ENCODE results near the gene IGFBP4. TPM values are rescaled to one million over a fixed set of nuclear protein-coding genes. Genes with fewer than 3 reads are reported as not detected.

Gene IGFBP4
- total and polyA plus RNA-seq, 2 donors (not counting 1 experiment from before 2014, with no cell fraction given) = 4.6 to 31.3 TPM

- Histone ChIP-seq H3K79me2 (ENCODE audit: control insufficient read depth, insufficient read depth, low read length) (peaks cover 10% of the 10 kb centered on the region), H3K9ac (ENCODE audit: low read length) (no peak overlapping the region), H3K36me3 (replicated peaks in 1 of 2; ENCODE audit: control extremely low read depth in 1 of 2, control insufficient read depth in 1 of 2, extremely low read depth in 1 of 2, insufficient read depth in 2 of 2, low read length in 1 of 2) (peaks cover 0 to 8% of the 10 kb centered on the region in 2 experiments), H2AFZ (ENCODE audit: insufficient read depth, low read depth, low read length, poor library complexity, severe bottlenecking) (no peak overlapping the region), H3K27me3 (replicated peaks in 1 of 4; ENCODE audit: control extremely low read depth in 1 of 4, control insufficient read depth in 3 of 4, insufficient read depth in 4 of 4, low read length in 3 of 4) (no peaks in the 10 kb centered on the region), H4K20me1 (ENCODE audit: control insufficient read depth, insufficient read depth, low read length, poor library complexity, severe bottlenecking) (peaks cover 5% of the 10 kb centered on the region), H3K27ac (ENCODE audit: low read length in 2 of 2) (no peak overlapping the region), H3K4me1 (ENCODE audit: control insufficient read depth in 2 of 2, insufficient read depth in 2 of 2, low read length in 2 of 2) (peaks cover 0 to 6% of the 10 kb centered on the region in 2 donors), H3K9me3 (ENCODE audit: control extremely low read depth in 1 of 3, control insufficient read depth in 2 of 3, insufficient read depth in 1 of 3, low read length in 2 of 3) (no peaks in the 10 kb centered on the region), H3K4me2 (replicated peaks; ENCODE audit: low read depth, low read length, poor library complexity, severe bottlenecking) (no peak overlapping the region), H3K4me3 (ENCODE audit: control extremely low read depth in 1 of 5, extremely low read depth in 1 of 5, insufficient read depth in 1 of 5, low read depth in 2 of 5, low read length in 4 of 5) (no peak overlapping the region)
- intact Hi-C loops (cut with micrococcal nuclease) = no loop called here
- peaks cover 7% of the 10 kb centered on the region for H3K4me1 Mint-ChIP-seq
- ATAC-seq (ENCODE audit: low read depth) = no peak
- no peaks in the 10 kb centered on the region for H3K9me3 Mint-ChIP-seq (ENCODE audit: insufficient read depth)
- no peak for DNase-seq
- no peak overlapping the region for H3K27ac Mint-ChIP-seq
- CTCF ChIA-PET = interaction anchor here (4.5 kb wide), 1 partner anchor 15 kb away, joined by 15 read pairs; no protein-coding TSS in a partner anchor
- H3K27me3 Mint-ChIP-seq = no peaks in the 10 kb centered on the region
- TF ChIP-seq EZH2 (IDR thresholded peaks at IDR 0.05; ENCODE audit: borderline replicate concordance, insufficient read depth, low read depth, low read length, poor library complexity, severe bottlenecking) (no peak), CTCF (IDR thresholded peaks at IDR 0.05) (no peak)
- no peak overlapping the region for H3K4me3 Mint-ChIP-seq
- POLR2A ChIA-PET = no interaction called here
- 98% methylated on average over 10 of the region's 15 CpGs for WGBS (ENCODE audit: insufficient coverage)
These were observed 9.7 kb downstream of the IGFBP4 start for GRCh38 chr17:40452921-40453378.

GRCh38 chr17:40453881-40454612, 10.8 kb downstream of the IGFBP4 start:
- H3K27me3 Mint-ChIP-seq = no peaks in the 10 kb centered on the region
- Histone ChIP-seq H3K4me3 (ENCODE audit: control extremely low read depth in 1 of 5, extremely low read depth in 1 of 5, insufficient read depth in 1 of 5, low read depth in 2 of 5, low read length in 4 of 5) (no peak overlapping the region), H3K36me3 (replicated peaks in 1 of 2; ENCODE audit: control extremely low read depth in 1 of 2, control insufficient read depth in 1 of 2, extremely low read depth in 1 of 2, insufficient read depth in 2 of 2, low read length in 1 of 2) (peaks cover 0 to 8% of the 10 kb centered on the region in 2 experiments), H3K9me3 (ENCODE audit: control extremely low read depth in 1 of 3, control insufficient read depth in 2 of 3, insufficient read depth in 1 of 3, low read length in 2 of 3) (no peaks in the 10 kb centered on the region), H3K4me1 (ENCODE audit: control insufficient read depth in 2 of 2, insufficient read depth in 2 of 2, low read length in 2 of 2) (no peaks in the 10 kb centered on the region), H3K79me2 (ENCODE audit: control insufficient read depth, insufficient read depth, low read length) (peaks cover 3% of the 10 kb centered on the region), H3K27me3 (replicated peaks in 1 of 4; ENCODE audit: control extremely low read depth in 1 of 4, control insufficient read depth in 3 of 4, insufficient read depth in 4 of 4, low read length in 3 of 4) (no peaks in the 10 kb centered on the region), H3K4me2 (replicated peaks; ENCODE audit: low read depth, low read length, poor library complexity, severe bottlenecking) (no peak overlapping the region), H3K9ac (ENCODE audit: low read length) (no peak overlapping the region), H2AFZ (ENCODE audit: insufficient read depth, low read depth, low read length, poor library complexity, severe bottlenecking) (no peak overlapping the region), H3K27ac (ENCODE audit: low read length in 2 of 2) (no peak overlapping the region), H4K20me1 (ENCODE audit: control insufficient read depth, insufficient read depth, low read length, poor library complexity, severe bottlenecking) (peaks cover 5% of the 10 kb centered on the region)
- H3K4me1 Mint-ChIP-seq = no peaks in the 10 kb centered on the region
- no peak for DNase-seq
- TF ChIP-seq CTCF (IDR thresholded peaks at IDR 0.05) = no peak
- no peak for TF ChIP-seq EZH2 (IDR thresholded peaks at IDR 0.05; ENCODE audit: borderline replicate concordance, insufficient read depth, low read depth, low read length, poor library complexity, severe bottlenecking)
- H3K27ac Mint-ChIP-seq = no peak overlapping the region
- CTCF ChIA-PET = interaction anchor here (0.6 to 2.9 kb wide), 3 partner anchors 17 to 161 kb away, joined by 3 to 12 read pairs (median 4); no protein-coding TSS in a partner anchor
- ATAC-seq (ENCODE audit: low read depth) = no peak
- no peak overlapping the region for H3K4me3 Mint-ChIP-seq
- 97% methylated on average over 11 of the region's 19 CpGs for WGBS (ENCODE audit: insufficient coverage)
- H3K9me3 Mint-ChIP-seq (ENCODE audit: insufficient read depth) = no peaks in the 10 kb centered on the region
- intact Hi-C loops (cut with micrococcal nuclease) = no loop called here
- POLR2A ChIA-PET = no interaction called here
